ENCODE measurements around the gene CPAMD8.

Gene CPAMD8

DNA sequence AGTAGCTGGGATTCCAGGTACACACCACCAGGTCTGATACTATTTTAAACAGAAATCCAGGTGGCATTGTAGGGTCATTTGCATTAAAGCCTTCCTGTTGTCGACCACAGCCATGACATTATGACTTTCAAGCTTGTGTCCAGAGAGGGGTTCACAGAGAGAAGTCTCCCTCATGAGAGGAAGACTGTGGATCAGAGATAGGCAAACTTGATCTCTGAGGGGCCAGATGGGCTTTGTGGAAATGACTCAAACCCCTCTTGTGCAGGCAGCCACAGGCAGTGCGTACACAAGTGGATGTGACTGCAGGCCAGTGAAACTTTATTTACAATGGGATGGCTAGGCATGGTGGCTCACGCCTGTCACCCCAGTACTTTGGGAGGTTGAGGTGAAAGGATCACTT, 165.6 kb downstream of the CPAMD8 start:
- Histone ChIP-seq H3K79me1 (ENCODE audit: low read length) (no peaks in the 10 kb centered on the region), H4K8ac (ENCODE audit: low read depth, low read length) (no peak overlapping the region), H3K4me3 (ENCODE audit: low read depth, low read length) (no peak overlapping the region), H3K14ac (ENCODE audit: low read length) (no peak overlapping the region), H3K27ac (ENCODE audit: low read depth, low read length) (no peak overlapping the region), H3K18ac (ENCODE audit: low read length) (no peak overlapping the region), H2BK12ac (ENCODE audit: low read length) (no peak overlapping the region), H4K91ac (ENCODE audit: low read depth, low read length) (no peak overlapping the region), H3K4ac (ENCODE audit: low read depth, low read length) (no peak overlapping the region), H3K9ac (ENCODE audit: low read length) (no peak overlapping the region), H3K4me2 (ENCODE audit: low read length) (no peak overlapping the region), H3K79me2 (ENCODE audit: control insufficient read depth, insufficient read depth, low read length, poor library complexity) (no peaks in the 10 kb centered on the region), H3K23ac (ENCODE audit: low read length) (no peak overlapping the region), H3K36me3 (ENCODE audit: control insufficient read depth in 1 of 2, insufficient read depth in 2 of 2, low read length in 2 of 2) (peaks cover 59 to 72% of the 10 kb centered on the region in 2 experiments), H2AK5ac (ENCODE audit: low read length) (no peak overlapping the region), H2BK120ac (ENCODE audit: insufficient read depth, low read length, poor library complexity) (no peak overlapping the region), H3K27me3 (ENCODE audit: insufficient read depth, low read length) (no peaks in the 10 kb centered on the region), H4K12ac (ENCODE audit: low read depth, low read length) (no peak overlapping the region), H3K4me1 (ENCODE audit: control insufficient read depth in 1 of 2, insufficient read depth in 2 of 2, low read length in 2 of 2) (no peaks in the 10 kb centered on the region), H2AFZ (ENCODE audit: insufficient read depth, low read length, poor library complexity) (no peak overlapping the region), H2BK5ac (ENCODE audit: low read depth, low read length, poor library complexity) (no peak overlapping the region), H3K9me3 (ENCODE audit: insufficient read depth, low read depth, low read length) (peaks cover 3% of the 10 kb centered on the region)
- no CpG with 5 or more reads among the region's 3 CpGs for WGBS (ENCODE audit: extremely low coverage, insufficient coverage, insufficient read length)
- DNase-seq, result no peak

DNA sequence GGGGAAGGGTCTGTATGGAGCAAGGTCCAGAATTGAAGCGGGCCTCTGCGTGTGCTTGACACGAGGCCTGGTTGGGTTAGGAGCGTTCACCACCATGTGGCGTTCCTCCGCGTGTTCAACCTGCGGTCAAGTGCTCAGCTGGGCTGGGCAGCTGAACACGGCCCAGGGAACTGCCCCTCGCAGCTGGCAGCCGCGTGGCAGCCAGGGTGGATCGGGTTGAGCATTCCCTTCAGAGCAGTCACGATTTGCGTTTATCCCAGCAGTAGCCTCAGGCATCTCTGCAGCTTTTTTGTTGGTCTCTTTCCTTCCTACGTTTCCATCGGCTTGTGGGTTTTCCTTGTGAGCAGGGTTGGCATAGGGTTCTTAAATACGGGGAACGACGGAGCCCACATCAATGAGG, 166.5 kb downstream of the CPAMD8 start:
- Histone ChIP-seq H2AFZ (ENCODE audit: insufficient read depth, low read length, poor library complexity) (no peak overlapping the region), H3K27ac (ENCODE audit: low read depth, low read length) (no peak overlapping the region), H3K14ac (ENCODE audit: low read length) (no peak overlapping the region), H3K4ac (ENCODE audit: low read depth, low read length) (no peak overlapping the region), H2BK12ac (ENCODE audit: low read length) (no peak overlapping the region), H3K79me1 (ENCODE audit: low read length) (no peaks in the 10 kb centered on the region), H4K12ac (ENCODE audit: low read depth, low read length) (no peak overlapping the region), H3K79me2 (ENCODE audit: control insufficient read depth, insufficient read depth, low read length, poor library complexity) (no peaks in the 10 kb centered on the region), H3K9me3 (ENCODE audit: insufficient read depth, low read depth, low read length) (peaks cover 3% of the 10 kb centered on the region), H3K4me2 (ENCODE audit: low read length) (no peak overlapping the region), H2AK5ac (ENCODE audit: low read length) (no peak overlapping the region), H2BK120ac (ENCODE audit: insufficient read depth, low read length, poor library complexity) (no peak overlapping the region), H4K91ac (ENCODE audit: low read depth, low read length) (no peak overlapping the region), H2BK5ac (ENCODE audit: low read depth, low read length, poor library complexity) (no peak overlapping the region), H3K18ac (ENCODE audit: low read length) (no peak overlapping the region), H3K27me3 (ENCODE audit: insufficient read depth, low read length) (no peaks in the 10 kb centered on the region), H3K9ac (ENCODE audit: low read length) (no peak overlapping the region), H3K36me3 (ENCODE audit: control insufficient read depth in 1 of 2, insufficient read depth in 2 of 2, low read length in 2 of 2) (peaks cover 52 to 68% of the 10 kb centered on the region in 2 experiments), H3K4me3 (ENCODE audit: low read depth, low read length) (no peak overlapping the region), H4K8ac (ENCODE audit: low read depth, low read length) (no peak overlapping the region), H3K23ac (ENCODE audit: low read length) (no peak overlapping the region), H3K4me1 (ENCODE audit: control insufficient read depth in 1 of 2, insufficient read depth in 2 of 2, low read length in 2 of 2) (no peaks in the 10 kb centered on the region)
- DNase-seq, result no peak
- no CpG with 5 or more reads among the region's 20 CpGs for WGBS (ENCODE audit: extremely low coverage, insufficient coverage, insufficient read length)

DNA sequence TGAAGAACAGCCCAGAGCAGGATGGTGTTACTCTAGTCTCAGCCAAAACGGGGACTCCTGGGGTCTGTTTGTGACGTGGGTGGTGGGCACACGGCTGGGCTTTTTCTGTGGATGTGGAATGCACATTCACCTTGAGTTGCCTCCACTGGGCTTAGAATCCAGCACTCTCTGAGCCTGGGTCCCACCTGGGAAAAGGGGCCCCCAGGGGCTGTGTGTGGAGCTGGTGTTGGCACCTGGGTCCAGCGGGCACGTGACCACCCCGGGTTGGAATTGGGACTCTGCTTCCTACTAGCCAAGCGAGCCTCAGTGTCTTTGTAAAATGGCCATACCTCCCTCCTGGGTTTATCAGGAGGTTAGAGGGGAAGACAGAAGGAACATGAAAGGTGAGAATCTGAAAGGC, 167.0 kb downstream of the CPAMD8 start:
- Histone ChIP-seq H3K14ac (ENCODE audit: low read length) (no peak overlapping the region), H3K4me2 (ENCODE audit: low read length) (no peak overlapping the region), H2BK120ac (ENCODE audit: insufficient read depth, low read length, poor library complexity) (no peak overlapping the region), H3K18ac (ENCODE audit: low read length) (no peak overlapping the region), H3K9ac (ENCODE audit: low read length) (no peak overlapping the region), H4K91ac (ENCODE audit: low read depth, low read length) (no peak overlapping the region), H2AFZ (ENCODE audit: insufficient read depth, low read length, poor library complexity) (no peak overlapping the region), H2AK5ac (ENCODE audit: low read length) (no peak overlapping the region), H3K4me1 (ENCODE audit: control insufficient read depth in 1 of 2, insufficient read depth in 2 of 2, low read length in 2 of 2) (no peaks in the 10 kb centered on the region), H4K8ac (ENCODE audit: low read depth, low read length) (no peak overlapping the region), H4K12ac (ENCODE audit: low read depth, low read length) (no peak overlapping the region), H3K9me3 (ENCODE audit: insufficient read depth, low read depth, low read length) (peaks cover 3% of the 10 kb centered on the region), H3K23ac (ENCODE audit: low read length) (no peak overlapping the region), H2BK12ac (ENCODE audit: low read length) (no peak overlapping the region), H3K36me3 (ENCODE audit: control insufficient read depth in 1 of 2, insufficient read depth in 2 of 2, low read length in 2 of 2) (peaks cover 51 to 68% of the 10 kb centered on the region in 2 experiments), H2BK5ac (ENCODE audit: low read depth, low read length, poor library complexity) (no peak overlapping the region), H3K4ac (ENCODE audit: low read depth, low read length) (no peak overlapping the region), H3K27me3 (ENCODE audit: insufficient read depth, low read length) (no peaks in the 10 kb centered on the region), H3K4me3 (ENCODE audit: low read depth, low read length) (no peak overlapping the region), H3K79me1 (ENCODE audit: low read length) (no peaks in the 10 kb centered on the region), H3K79me2 (ENCODE audit: control insufficient read depth, insufficient read depth, low read length, poor library complexity) (no peaks in the 10 kb centered on the region), H3K27ac (ENCODE audit: low read depth, low read length) (no peak overlapping the region)
- DNase-seq, result no peak
- WGBS (ENCODE audit: extremely low coverage, insufficient coverage, insufficient read length), result no CpG with 5 or more reads among the region's 7 CpGs

DNA sequence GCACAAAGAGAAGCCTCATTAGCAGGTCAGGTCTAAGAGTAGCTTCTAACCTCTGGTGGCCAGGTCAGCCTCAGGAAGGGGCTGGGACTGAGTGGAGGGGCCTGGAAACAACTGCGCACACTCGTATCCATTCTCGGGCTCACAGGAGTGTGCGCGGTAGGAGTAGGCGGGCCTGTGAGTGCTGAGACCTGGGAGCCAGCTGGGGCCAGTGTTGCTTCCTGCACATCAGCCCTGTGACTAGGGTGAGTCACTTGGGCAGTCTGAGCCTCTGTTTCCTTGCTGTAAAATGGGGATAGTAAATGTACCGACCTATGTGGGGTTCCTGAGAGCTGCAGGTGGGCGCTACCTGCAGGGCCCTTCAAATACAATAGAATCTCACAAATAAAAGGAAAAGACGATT, 170.5 kb downstream of the CPAMD8 start:
- Histone ChIP-seq H3K27ac (ENCODE audit: low read depth, low read length) (no peak overlapping the region), H3K4me2 (ENCODE audit: low read length) (no peak overlapping the region), H2AK5ac (ENCODE audit: low read length) (no peak overlapping the region), H2AFZ (ENCODE audit: insufficient read depth, low read length, poor library complexity) (no peak overlapping the region), H3K4me1 (ENCODE audit: control insufficient read depth in 1 of 2, insufficient read depth in 2 of 2, low read length in 2 of 2) (no peaks in the 10 kb centered on the region), H3K79me2 (ENCODE audit: control insufficient read depth, insufficient read depth, low read length, poor library complexity) (no peaks in the 10 kb centered on the region), H2BK120ac (ENCODE audit: insufficient read depth, low read length, poor library complexity) (no peak overlapping the region), H3K27me3 (ENCODE audit: insufficient read depth, low read length) (no peaks in the 10 kb centered on the region), H3K4me3 (ENCODE audit: low read depth, low read length) (no peak overlapping the region), H3K14ac (ENCODE audit: low read length) (no peak overlapping the region), H4K91ac (ENCODE audit: low read depth, low read length) (no peak overlapping the region), H3K79me1 (ENCODE audit: low read length) (no peaks in the 10 kb centered on the region), H3K9ac (ENCODE audit: low read length) (no peak overlapping the region), H3K4ac (ENCODE audit: low read depth, low read length) (no peak overlapping the region), H3K18ac (ENCODE audit: low read length) (no peak overlapping the region), H3K23ac (ENCODE audit: low read length) (no peak overlapping the region), H3K9me3 (ENCODE audit: insufficient read depth, low read depth, low read length) (peaks cover 5% of the 10 kb centered on the region), H4K12ac (ENCODE audit: low read depth, low read length) (no peak overlapping the region), H4K8ac (ENCODE audit: low read depth, low read length) (no peak overlapping the region), H2BK12ac (ENCODE audit: low read length) (no peak overlapping the region), H3K36me3 (ENCODE audit: control insufficient read depth in 1 of 2, insufficient read depth in 2 of 2, low read length in 2 of 2) (peaks cover 58 to 72% of the 10 kb centered on the region in 2 experiments), H2BK5ac (ENCODE audit: low read depth, low read length, poor library complexity) (no peak overlapping the region)
- no CpG with 5 or more reads among the region's 9 CpGs for WGBS (ENCODE audit: extremely low coverage, insufficient coverage, insufficient read length)
- DNase-seq, result no peak
